T-cell (primary cell): ENCODE measurements around the gene STIM1. TPM values are rescaled to one million over a fixed set of nuclear protein-coding genes. Genes with fewer than 3 reads are reported as not detected.

Experiments
- ATAC-seq, 4 experiments: fragments of 200-7000 bp in 3 of 4; fragments of 150-1000 bp in 1 of 4; cut with Tn5 transposase; replicated peaks in 1 of 4; 1 replicate in 3 of 4; 2 replicates in 1 of 4; pipeline ENCODE4 v1.10.0; 2021; ENCODE audit warnings: moderate library complexity in 3 of 4, mild to moderate bottlenecking in 2 of 4, moderate number of reproducible peaks in 1 of 4
- CTCF ChIA-PET, 2 donors: fragments of 300-600 bp; sonication (Branson Sonifier 250); formaldehyde crosslinking; loops; one replicate each; lab custom pipeline; 2022; ENCODE audit warnings: antibody characterized with exemption in 2 of 2; lab: Charles Lee
- POLR2A ChIA-PET, 2 donors: fragments of 300-600 bp; sonication (Branson Sonifier 250); formaldehyde crosslinking; loops; one replicate each; lab custom pipeline; 2022; ENCODE audit warnings: antibody characterized with exemption in 2 of 2; lab: Charles Lee
- DNase-seq, 35 experiments: peaks; one replicate each; pipeline versions ENCODE4 v3.0.0 to v3.0.0-alpha.2; 2013 to 2023
- H3K27ac ChIP-seq: one replicate; pipeline ENCODE4 v1.5.1; 2013; ENCODE audit warnings: low read length
- H3K27me3 ChIP-seq, 2 experiments: replicated peaks in 1 of 2; 1 replicate in 1 of 2; 2 replicates in 1 of 2; pipeline versions ENCODE4 v1.6.1 to v1.7.0; 2013; ENCODE audit warnings: low read length in 1 of 2, mixed read lengths in 1 of 2; ENCODE audit not compliant: control insufficient read depth in 2 of 2, insufficient read depth in 2 of 2; ENCODE audit errors: extremely low read depth in 1 of 2
- H3K36me3 ChIP-seq, 2 donors: 1 replicate in 1 of 2; 2 replicates in 1 of 2; pipeline versions ENCODE4 v1.6.1 to v1.7.0; 2013; ENCODE audit warnings: low read length in 1 of 2; ENCODE audit not compliant: control insufficient read depth in 2 of 2, insufficient read depth in 1 of 2; ENCODE audit errors: extremely low read depth in 1 of 2
- H3K4me1 ChIP-seq, 2 experiments: 1 replicate in 1 of 2; 2 replicates in 1 of 2; pipeline versions ENCODE4 v1.6.1 to v1.7.0; 2013; ENCODE audit warnings: low read length in 2 of 2, mixed read lengths in 1 of 2; ENCODE audit not compliant: insufficient read depth in 2 of 2, control insufficient read depth in 1 of 2; ENCODE audit errors: extremely low read depth in 1 of 2
- H3K4me3 ChIP-seq, 2 donors: 1 replicate in 1 of 2; 2 replicates in 1 of 2; pipeline versions ENCODE4 v1.5.1 to v1.7.0; 2013; ENCODE audit warnings: mild to moderate bottlenecking in 2 of 2, low read length in 1 of 2, moderate library complexity in 1 of 2; ENCODE audit not compliant: control insufficient read depth in 1 of 2; ENCODE audit errors: extremely low read depth in 1 of 2
- H3K9me3 ChIP-seq: 2 replicates; pipeline ENCODE4 v1.7.0; 2013
- H3K27ac Mint-ChIP-seq, 2 donors: one replicate each; pipeline ENCODE4 v1.8.0; 2020 to 2021; ENCODE audit warnings: mild to moderate bottlenecking in 2 of 2, mixed read lengths in 2 of 2
- H3K27me3 Mint-ChIP-seq, 2 donors: one replicate each; pipeline ENCODE4 v1.8.0; 2021 to 2022; ENCODE audit warnings: mixed read lengths in 2 of 2
- H3K36me3 Mint-ChIP-seq: one replicate; pipeline ENCODE4 v1.8.0; 2021; ENCODE audit warnings: mixed read lengths
- H3K4me1 Mint-ChIP-seq, 3 donors: one replicate each; pipeline ENCODE4 v1.8.0; 2020 to 2022; ENCODE audit warnings: mixed read lengths in 3 of 3, mild to moderate bottlenecking in 1 of 3
- H3K4me3 Mint-ChIP-seq, 3 donors: one replicate each; pipeline ENCODE4 v1.8.0; 2020 to 2022; ENCODE audit warnings: mild to moderate bottlenecking in 3 of 3, mixed read lengths in 3 of 3, moderate library complexity in 3 of 3
- H3K9me3 Mint-ChIP-seq, 3 donors: one replicate each; pipeline ENCODE4 v1.8.0; 2020 to 2022; ENCODE audit warnings: mixed read lengths in 3 of 3
- WGBS: methylation state at CpG from one replicate; pipeline ENCODE4 v1.1.5; 2013; ENCODE audit warnings: missing lambda C conversion rate; ENCODE audit not compliant: insufficient coverage; 5-methylcytosine and 5-hydroxymethylcytosine counted together
- total RNA-seq, 35 experiments: library from RNA in 6 of 35; stranded (reverse) in 6 of 35; fragments of 120-200 nt in 1 of 35; gene quantifications; one replicate each; pipeline versions ENCODE4 v1.2.1 to v1.2.4 and lab custom pipeline; 2013 to 2026

The STIM1 gene
- total RNA-seq, 5 donors from 2014 or later (not counting 1 experiment from before 2014, with no cell fraction given): 87.6 to 139 (median 94.5) TPM

DNA sequence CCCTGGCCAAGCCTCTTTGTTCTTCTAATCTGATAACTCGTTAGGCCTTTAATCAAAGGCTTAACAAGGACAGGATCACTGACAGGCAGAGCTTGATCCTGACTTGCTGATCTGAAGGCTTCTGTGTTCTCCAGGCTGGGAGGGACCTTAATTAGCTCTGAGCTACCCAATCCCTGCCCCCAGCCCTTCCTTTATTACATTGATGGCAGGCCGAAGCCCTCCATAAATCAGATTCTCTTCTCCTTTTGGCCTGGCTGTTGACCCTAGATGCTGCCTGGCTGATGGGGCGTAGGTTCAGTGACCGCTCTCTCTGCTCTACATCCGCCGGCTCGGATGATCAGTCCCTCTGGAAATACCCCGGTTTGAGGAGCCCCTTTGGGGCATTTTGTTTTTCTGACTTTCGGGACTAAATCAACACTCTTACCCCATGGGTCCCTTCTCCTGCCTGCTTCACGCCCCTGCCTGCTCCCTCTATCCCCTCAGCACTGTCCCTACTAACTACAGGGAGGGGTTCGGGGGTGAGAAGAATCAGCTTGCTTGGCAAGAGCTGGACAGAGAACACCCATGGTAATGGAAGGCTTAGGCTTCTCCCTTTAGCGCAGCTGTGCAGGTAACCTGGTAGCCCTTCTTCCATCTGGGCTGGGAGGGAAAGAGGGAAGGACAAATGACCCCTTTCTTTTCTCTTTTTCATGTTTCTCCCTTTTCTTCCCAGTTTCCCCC lies 229.1 kb downstream of the STIM1 start:
- ChIA-PET CTCF (interaction anchor here (0.6 to 1.5 kb wide), 4 partner anchors 11 to 236 kb away, joined by 3 to 5 read pairs (median 4); partner anchors contain the start of gene STIM1 (in 1 of the 2)), POLR2A (no interaction called here)
- no peak for DNase-seq
- WGBS: 96% methylated on average over 7 of the region's 12 CpGs
- Histone ChIP-seq H3K27ac (no peak overlapping the region), H3K4me3 (no peak overlapping the region), H3K4me1 (peaks cover 1 to 21% of the 10 kb centered on the region in 2 experiments), H3K9me3 (no peaks in the 10 kb centered on the region), H3K27me3 (no peaks in the 10 kb centered on the region), H3K36me3 (peaks cover 11 to 76% of the 10 kb centered on the region in 2 donors)
- ATAC-seq: no peak
- peaks cover 63% of the 10 kb centered on the region for H3K36me3 Mint-ChIP-seq
- no peaks in the 10 kb centered on the region for H3K9me3 Mint-ChIP-seq
- peaks cover 29 to 42% (median 32%) of the 10 kb centered on the region in 3 donors for H3K4me1 Mint-ChIP-seq
- H3K4me3 Mint-ChIP-seq: no peak overlapping the region
- H3K27ac Mint-ChIP-seq: peak overlapping the region in 1 of 2 donors; percentile 55
- no peaks in the 10 kb centered on the region for H3K27me3 Mint-ChIP-seq

DNA sequence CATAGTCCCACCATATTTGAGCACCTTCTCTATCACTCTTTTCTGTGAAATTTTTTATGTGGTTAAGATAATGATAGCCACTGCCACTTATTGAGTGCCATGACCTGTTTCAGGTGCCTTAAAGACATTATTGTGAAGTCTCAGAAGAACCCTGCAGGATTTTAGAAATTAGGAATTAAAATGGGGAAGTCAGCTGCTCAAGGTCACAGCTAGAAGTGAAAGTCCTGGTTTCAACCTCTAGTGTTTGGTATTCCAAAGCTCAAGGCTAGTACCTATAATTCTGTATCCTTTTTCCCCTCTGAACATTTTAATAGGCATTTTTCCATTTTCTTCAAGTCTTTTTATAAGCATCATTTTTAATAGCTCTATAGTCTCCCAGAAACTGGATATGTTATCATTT lies 230.1 kb downstream of the STIM1 start:
- H3K4me3 ChIP-seq: no peak overlapping the region
- no peaks in the 10 kb centered on the region for H3K9me3 ChIP-seq
- Mint-ChIP-seq H3K27me3 (no peaks in the 10 kb centered on the region), H3K9me3 (no peaks in the 10 kb centered on the region), H3K36me3 (peaks cover 65% of the 10 kb centered on the region), H3K4me1 (peaks cover 39 to 49% (median 42%) of the 10 kb centered on the region in 3 donors), H3K4me3 (no peak overlapping the region), H3K27ac (peak overlapping the region; percentile 23 to 58)
- H3K4me1 ChIP-seq: peaks cover 9 to 31% of the 10 kb centered on the region in 2 experiments
- DNase-seq (no peak), ATAC-seq (no peak)
- no peak overlapping the region for H3K27ac ChIP-seq
- ChIA-PET CTCF (interaction anchor here in 1 of 2 donors (1.0 to 1.4 kb wide), 3 partner anchors 12 to 230 kb away, joined by 3 to 4 read pairs (median 3); partner anchors contain the start of gene STIM1), POLR2A (no interaction called here)
- peaks cover 11 to 76% of the 10 kb centered on the region in 2 donors for H3K36me3 ChIP-seq
- no peaks in the 10 kb centered on the region for H3K27me3 ChIP-seq

DNA sequence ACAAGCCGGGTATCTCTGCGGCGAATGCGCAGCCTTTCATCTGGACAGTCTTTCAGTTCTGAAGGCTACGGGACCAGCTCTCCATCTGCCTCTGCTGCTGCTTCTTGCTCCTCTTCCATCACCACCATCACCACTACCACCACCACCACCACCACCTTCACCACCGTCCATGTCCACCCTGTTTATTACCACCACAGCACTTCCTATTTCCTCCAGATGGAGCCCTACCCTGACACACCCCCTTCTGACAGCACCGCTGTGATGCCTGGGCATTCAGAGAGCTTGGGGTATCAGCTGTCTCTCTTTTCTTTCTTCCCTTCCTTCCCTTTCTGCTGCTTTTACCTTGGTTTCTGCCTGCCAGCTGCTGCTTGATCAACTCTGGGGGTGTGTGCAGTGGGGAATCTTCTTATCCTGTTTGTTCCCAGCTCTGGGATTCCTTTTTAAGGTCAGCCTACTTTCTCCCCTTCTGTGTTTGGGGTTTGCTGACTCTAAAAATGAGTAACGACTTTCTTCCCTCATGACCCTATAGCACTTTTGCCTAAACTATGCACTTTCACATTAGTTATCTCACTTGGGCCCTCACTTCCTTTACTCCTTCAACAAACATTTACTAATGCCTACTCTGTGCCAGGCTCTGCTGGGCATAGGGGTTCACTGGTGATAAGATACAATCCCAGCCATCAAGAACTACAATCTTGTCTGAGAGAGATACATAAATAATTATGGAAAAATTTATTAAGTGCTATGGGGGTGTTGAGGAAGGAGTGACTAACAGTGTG lies 231.3 kb downstream of the STIM1 start:
- Mint-ChIP-seq H3K36me3 (peaks cover 72% of the 10 kb centered on the region), H3K4me1 (peaks cover 50 to 57% (median 54%) of the 10 kb centered on the region in 3 donors), H3K4me3 (no peak overlapping the region), H3K27me3 (no peaks in the 10 kb centered on the region), H3K27ac (peak overlapping the region; percentile 57 to 65), H3K9me3 (no peaks in the 10 kb centered on the region)
- Histone ChIP-seq H3K27ac (peak overlapping the region; percentile 25), H3K9me3 (no peaks in the 10 kb centered on the region), H3K36me3 (peaks cover 11 to 66% of the 10 kb centered on the region in 2 donors), H3K27me3 (no peaks in the 10 kb centered on the region), H3K4me3 (no peak overlapping the region), H3K4me1 (peaks cover 21 to 43% of the 10 kb centered on the region in 2 experiments)
- ChIA-PET POLR2A (no interaction called here), CTCF (no interaction called here)
- DNase-seq (no peak), ATAC-seq (no peak)
- WGBS: 82% methylated on average over 6 of the region's 8 CpGs

DNA sequence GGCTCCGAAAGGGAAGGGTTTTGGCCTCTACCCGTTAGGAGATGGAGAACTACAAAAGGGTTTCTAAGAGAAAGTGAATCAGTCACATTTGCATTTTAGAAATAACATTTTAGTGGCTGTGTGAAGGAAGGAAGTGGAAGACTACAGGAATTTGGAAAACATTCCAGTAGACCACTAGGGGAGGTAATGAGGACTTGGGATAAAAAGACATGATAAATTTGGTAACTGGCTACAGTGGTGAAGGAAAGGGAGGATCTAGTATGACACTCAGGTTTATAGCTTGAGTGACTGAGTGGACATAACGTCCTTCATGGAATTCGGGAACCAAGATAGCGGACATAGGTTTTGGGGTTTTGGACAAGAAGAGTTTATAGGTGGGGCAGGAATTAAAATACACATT lies 232.1 kb downstream of the STIM1 start:
- CTCF ChIA-PET: interaction anchor here in 1 of 2 donors (0.5 to 0.8 kb wide), 2 partner anchors 14 to 246 kb away, joined by 3 to 6 read pairs; no protein-coding TSS in a partner anchor
- Histone ChIP-seq H3K27me3 (no peaks in the 10 kb centered on the region), H3K36me3 (peaks cover 11 to 58% of the 10 kb centered on the region in 2 donors), H3K27ac (peak overlapping the region; percentile 25), H3K4me3 (no peak overlapping the region), H3K9me3 (no peaks in the 10 kb centered on the region), H3K4me1 (peaks cover 29 to 51% of the 10 kb centered on the region in 2 experiments)
- POLR2A ChIA-PET: no interaction called here
- peaks cover 58 to 63% (median 62%) of the 10 kb centered on the region in 3 donors for H3K4me1 Mint-ChIP-seq
- DNase-seq (no peak), ATAC-seq (no peak)
- peak overlapping the region; percentile 57 to 65 for H3K27ac Mint-ChIP-seq
- 88% methylated on average over 3 of the region's 5 CpGs for WGBS
- H3K36me3 Mint-ChIP-seq: peaks cover 68% of the 10 kb centered on the region
- no peak overlapping the region for H3K4me3 Mint-ChIP-seq
- no peaks in the 10 kb centered on the region for H3K9me3 Mint-ChIP-seq
- H3K27me3 Mint-ChIP-seq: no peaks in the 10 kb centered on the region

DNA sequence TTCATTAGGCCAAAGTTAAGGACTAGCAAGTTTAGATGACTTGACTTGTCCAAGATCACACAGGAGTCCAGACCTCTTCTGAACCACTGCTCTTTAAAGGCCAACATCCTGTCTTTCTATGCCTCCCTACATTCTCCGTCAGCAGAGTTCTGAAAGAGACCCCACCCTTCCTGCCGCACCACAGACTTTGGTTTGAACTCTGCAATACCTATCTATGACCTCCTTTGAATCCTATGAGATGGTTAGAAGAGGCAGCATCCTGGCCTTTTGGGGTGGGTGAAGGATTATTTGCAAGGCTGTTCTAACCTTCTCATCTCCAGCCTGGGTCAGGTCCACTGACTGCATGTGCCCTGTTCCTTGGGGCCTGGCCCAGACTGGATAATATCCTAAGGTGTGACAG lies 234.8 kb downstream of the STIM1 start:
- ChIA-PET CTCF (interaction anchor here in 1 of 2 donors (0.6 kb wide), 1 partner anchor 1668 kb away, joined by 4 read pairs; no protein-coding TSS in a partner anchor), POLR2A (no interaction called here)
- peak in 34 of 35 experiments; percentile 44 to 83 (median 63) for DNase-seq
- Mint-ChIP-seq H3K4me3 (peak overlapping the region; percentile 60 to 77 (median 73)), H3K4me1 (peaks cover 70 to 77% (median 75%) of the 10 kb centered on the region in 3 donors), H3K36me3 (peaks cover 47% of the 10 kb centered on the region), H3K27me3 (no peaks in the 10 kb centered on the region), H3K9me3 (no peaks in the 10 kb centered on the region), H3K27ac (peak overlapping the region; percentile 99)
- H3K4me3 ChIP-seq: peak overlapping the region in 1 of 2 donors; percentile 1
- H3K27me3 ChIP-seq: no peaks in the 10 kb centered on the region
- H3K4me1 ChIP-seq: peaks cover 31 to 70% of the 10 kb centered on the region in 2 experiments
- peak; percentile 65 to 78 (median 68) for ATAC-seq
- peaks cover 11 to 32% of the 10 kb centered on the region in 2 donors for H3K36me3 ChIP-seq
- peak overlapping the region; percentile 87 for H3K27ac ChIP-seq
- WGBS: no CpG with 5 or more reads among the region's 2 CpGs
- H3K9me3 ChIP-seq: no peaks in the 10 kb centered on the region

DNA sequence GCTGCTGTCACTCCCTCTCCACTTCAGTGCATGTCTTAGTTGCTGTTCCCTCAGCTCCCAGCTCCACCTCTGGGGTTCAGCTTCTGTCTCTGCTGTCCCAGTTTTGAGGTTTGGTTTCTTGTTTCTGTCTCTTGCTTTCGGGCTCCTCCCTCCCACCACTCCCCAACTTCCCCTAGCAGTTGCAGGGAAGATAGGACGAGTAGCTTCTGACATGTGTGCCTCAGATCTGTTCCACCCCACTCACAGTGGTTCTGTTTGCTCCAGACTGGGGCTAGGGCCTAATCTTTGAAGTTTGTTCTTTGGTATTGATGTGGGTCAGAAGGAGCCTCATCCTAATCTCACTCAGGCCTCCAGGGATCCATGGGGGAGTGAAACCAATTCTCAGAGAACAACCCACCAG lies 236.6 kb downstream of the STIM1 start:
- CTCF ChIA-PET: interaction anchor here in 1 of 2 donors (0.6 kb wide), 1 partner anchor 122 kb away, joined by 6 read pairs; no protein-coding TSS in a partner anchor

More for the DNA sequence above, 236.6 kb downstream of the STIM1 start:
- H3K27ac ChIP-seq: peak overlapping the region; percentile 87
- no CpG with 5 or more reads among the region's 2 CpGs for WGBS
- H3K4me1 ChIP-seq: peaks cover 33 to 75% of the 10 kb centered on the region in 2 experiments
- no peaks in the 10 kb centered on the region for H3K27me3 Mint-ChIP-seq
- peak in 7 of 35 experiments; percentile 12 to 51 (median 20) for DNase-seq
- peaks cover 6 to 17% of the 10 kb centered on the region in 2 donors for H3K36me3 ChIP-seq
- no peaks in the 10 kb centered on the region for H3K9me3 ChIP-seq
- POLR2A ChIA-PET: interaction anchor here in 1 of 2 donors (0.7 kb wide), 1 partner anchor 404 kb away, joined by 3 read pairs; no protein-coding TSS in a partner anchor
- peak overlapping the region; percentile 36 to 77 (median 60) for H3K4me3 Mint-ChIP-seq
- no peaks in the 10 kb centered on the region for H3K27me3 ChIP-seq
- ATAC-seq: no peak
- H3K4me1 Mint-ChIP-seq: peaks cover 78 to 84% (median 83%) of the 10 kb centered on the region in 3 donors
- peaks cover 37% of the 10 kb centered on the region for H3K36me3 Mint-ChIP-seq
- H3K9me3 Mint-ChIP-seq: no peaks in the 10 kb centered on the region
- H3K27ac Mint-ChIP-seq: peak overlapping the region; percentile 99
- H3K4me3 ChIP-seq: peak overlapping the region in 1 of 2 donors; percentile 4
